GM21367 (cell line): ENCODE results near the gene LLGL1.

Experiments
- ATAC-seq: cut with Tn5 transposase; IDR thresholded peaks from one replicate; pipeline ENCODE4 v1.9.1; 2021; ENCODE audit not compliant: unreplicated experiment

LLGL1 gene

DNA sequence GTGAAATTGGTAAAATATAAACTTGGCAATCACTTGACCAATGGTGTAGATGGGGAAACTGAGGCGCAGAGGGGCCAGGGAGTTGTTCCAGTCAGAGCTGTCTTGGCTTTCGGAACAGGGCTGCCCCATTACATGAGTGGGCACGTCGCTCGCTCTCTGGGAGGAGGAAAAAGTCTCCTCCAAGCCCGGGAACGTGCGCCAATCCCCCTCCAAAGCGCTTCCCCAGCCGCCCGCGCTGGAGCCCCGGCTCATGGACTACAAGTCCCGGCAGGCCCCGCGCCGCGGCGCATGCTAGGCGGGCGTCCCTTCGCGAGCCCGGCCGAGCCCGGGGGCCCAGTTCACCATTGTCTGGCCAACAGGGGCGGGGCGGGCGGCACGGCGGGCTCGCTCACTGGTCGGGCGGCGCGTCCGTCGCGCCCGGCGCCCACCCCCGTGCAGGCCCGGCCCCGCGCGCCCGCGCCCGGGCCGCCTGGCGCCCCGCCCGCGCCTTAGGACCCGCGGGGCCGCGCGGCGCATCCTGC, at the start of gene LLGL1:
Gene LLGL1 (plus strand): TSS at position 515 of the 521 bp plus-strand sequence. CDS start 48 bp downstream, outside the sequence.
- peak; percentile 77 for ATAC-seq

DNA sequence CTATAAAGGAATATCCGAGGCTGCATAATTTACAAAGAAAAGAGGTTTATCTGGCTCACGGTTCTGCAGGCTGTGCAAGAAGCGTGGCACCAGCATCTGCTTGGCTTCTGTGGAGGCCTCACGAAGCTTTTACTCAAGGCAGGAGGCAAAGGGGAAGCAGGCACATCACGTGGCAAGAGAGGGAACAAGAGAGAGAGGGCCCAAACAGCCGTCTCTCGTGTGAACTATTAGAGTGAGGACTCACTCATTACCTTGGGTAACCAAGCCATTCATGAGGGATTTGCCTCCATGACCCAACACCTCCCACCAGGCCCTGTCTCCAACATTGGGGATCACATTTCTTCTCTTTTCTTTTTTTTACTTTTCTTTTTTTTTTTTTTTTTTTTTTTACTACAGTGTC, 49.3 kb upstream of the LLGL1 start:
- ATAC-seq: no peak

DNA sequence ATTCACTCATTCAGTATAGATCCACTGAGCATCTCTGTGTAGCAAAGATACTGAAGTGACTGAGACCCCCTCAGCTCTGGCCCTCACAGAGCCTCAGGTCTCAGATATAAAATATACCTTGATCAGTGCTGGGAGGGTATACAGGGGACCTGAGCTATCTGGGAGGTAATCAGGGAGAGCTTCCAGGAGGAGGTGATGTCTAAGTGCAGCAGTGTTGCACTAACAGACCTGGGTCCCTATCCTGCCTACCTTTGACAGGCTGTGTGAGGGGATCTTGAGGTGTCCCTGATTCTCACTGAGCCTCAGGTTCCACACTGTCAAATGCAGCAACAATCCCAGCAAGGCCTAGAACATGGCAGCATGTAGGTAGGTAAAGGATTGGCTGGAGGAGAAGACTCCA, 48.3 kb upstream of the LLGL1 start:
- no peak for ATAC-seq

DNA sequence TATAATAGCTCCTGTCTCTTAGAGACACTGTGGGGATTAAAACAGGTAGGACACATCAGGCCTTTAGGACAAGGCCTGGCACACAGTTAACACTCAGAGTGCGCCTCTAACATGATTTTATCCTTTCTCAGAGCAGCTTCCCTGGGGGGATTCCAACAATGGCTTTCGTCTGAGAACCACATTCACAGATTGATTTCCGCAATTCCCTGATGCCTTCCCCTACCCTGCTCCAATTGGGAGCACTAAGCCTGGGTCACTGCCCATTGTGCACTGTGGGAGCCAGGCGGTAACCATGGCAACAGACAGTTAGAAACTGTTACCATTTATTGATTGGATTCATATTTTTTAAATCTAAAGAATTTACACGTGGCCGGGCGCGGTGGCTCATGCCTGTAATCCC, 47.7 kb upstream of the LLGL1 start:
- ATAC-seq: no peak

DNA sequence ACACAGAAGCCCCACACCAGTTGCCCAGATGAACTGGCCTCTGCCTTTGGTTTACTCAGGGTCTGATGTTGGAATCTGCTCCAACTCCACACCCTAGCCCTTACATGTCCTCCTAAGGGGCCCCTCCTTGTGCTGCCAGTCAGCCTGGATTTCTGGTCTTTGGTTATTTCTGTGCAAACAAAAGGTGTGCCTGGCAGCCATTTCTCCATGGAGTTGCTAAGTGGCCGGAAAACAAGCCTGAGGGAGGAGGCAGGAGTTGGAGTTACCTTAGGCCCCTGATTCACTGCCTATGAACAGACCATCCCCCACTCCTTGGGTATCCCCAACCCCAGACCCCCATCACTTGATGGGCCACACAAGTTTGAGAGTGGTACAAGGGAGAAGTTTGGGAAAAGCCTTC, 46.2 kb upstream of the LLGL1 start:
- no peak for ATAC-seq

DNA sequence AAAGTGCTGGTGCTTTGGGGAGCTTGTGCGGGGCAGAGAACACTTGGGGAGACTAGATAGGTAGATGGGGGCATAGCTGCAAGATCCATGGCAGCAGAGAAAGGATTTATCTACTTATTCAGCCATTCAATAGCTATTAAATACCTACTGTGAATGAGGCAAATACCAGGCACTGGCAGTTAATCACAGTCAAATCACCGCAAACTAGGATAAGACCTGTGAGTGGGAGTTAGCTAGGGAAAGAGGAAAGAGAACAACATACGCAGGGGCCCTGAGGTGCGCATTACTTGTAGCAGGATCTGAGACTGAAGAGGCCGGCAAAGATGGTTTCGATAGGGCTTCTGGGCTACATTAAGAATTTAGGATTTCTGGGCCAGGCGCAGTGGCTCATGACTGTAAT, 45.6 kb upstream of the LLGL1 start:
- ATAC-seq: no peak

DNA sequence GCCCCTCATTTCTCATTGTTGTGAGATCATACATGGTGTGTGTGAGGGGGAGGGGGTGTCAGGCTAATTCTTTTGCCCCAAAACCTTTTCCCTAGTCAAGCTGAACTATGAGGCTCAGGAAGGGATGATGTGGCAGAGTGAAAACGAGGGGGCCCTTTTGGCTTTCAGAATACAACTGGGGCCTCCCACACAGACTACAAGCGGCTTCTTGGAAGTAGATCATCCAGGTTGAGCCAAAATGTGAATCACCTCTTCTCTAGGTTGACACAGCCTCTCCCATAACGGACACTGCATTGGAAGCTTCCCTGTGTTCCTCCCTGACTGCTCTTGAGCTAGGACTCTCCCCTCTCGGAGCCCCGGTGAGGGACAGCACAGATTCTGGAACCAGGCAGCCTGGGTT, 44.1 kb upstream of the LLGL1 start:
- no peak for ATAC-seq

DNA sequence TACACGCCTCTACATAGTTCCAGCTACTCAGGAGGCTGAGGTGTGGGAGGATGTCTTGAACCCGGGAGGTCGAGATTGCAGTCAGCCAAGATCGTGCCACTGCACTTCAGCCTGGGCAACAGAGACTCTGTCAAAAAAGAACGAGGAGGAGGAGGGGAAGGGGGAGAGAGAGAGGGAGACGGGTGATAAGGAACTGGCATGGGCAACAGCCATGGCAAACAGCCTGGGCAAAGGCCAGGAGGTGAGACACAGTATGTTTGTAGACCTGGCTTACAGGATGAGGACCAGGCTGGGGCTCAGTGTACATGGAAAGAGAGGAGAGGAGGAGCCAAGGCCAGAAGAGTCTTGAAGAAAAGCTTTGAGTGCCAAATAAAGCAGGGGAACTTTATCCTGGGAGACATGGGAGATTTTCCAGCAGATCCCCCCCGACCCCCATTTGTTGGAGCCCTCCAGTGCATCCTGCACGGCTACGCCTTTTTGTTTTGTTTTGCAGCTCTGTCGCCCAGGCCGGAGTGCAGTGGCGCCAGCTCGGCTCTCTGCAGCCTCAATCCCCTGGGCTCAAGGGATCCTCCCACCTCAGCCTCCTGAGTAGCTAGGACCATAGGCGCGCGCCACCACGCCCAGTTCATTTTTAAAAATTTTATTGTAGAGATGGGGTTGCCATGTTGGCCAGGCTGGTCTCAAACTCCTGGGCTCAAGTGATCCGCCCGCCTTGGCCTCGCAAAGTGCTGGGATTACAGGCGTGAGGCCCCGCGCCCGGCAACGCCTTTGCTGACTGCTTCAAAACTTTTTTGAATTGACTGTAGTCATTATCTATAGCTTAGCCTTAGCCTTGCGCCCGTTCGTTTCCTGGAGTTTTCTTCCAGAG, 43.1 kb upstream of the LLGL1 start:
- no peak for ATAC-seq

DNA sequence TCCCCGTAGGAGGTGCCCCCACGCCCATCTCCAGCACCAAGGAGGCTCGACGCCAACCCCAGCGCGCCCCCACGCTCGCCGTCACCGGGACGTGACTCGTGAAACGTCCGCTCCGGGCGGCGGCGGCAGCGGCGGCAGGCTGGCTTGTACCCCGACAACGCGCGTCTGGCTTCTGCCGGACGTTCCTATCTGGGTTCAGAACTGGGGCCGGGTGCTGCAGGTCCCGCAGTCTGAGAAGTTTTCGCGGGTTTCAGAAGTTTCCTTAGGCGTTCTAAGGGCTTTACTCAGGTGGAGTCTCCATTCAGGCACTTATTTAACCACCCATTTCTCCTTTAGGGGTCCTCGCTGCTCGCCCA, 42.5 kb upstream of the LLGL1 start:
- peak; percentile 15 for ATAC-seq

DNA sequence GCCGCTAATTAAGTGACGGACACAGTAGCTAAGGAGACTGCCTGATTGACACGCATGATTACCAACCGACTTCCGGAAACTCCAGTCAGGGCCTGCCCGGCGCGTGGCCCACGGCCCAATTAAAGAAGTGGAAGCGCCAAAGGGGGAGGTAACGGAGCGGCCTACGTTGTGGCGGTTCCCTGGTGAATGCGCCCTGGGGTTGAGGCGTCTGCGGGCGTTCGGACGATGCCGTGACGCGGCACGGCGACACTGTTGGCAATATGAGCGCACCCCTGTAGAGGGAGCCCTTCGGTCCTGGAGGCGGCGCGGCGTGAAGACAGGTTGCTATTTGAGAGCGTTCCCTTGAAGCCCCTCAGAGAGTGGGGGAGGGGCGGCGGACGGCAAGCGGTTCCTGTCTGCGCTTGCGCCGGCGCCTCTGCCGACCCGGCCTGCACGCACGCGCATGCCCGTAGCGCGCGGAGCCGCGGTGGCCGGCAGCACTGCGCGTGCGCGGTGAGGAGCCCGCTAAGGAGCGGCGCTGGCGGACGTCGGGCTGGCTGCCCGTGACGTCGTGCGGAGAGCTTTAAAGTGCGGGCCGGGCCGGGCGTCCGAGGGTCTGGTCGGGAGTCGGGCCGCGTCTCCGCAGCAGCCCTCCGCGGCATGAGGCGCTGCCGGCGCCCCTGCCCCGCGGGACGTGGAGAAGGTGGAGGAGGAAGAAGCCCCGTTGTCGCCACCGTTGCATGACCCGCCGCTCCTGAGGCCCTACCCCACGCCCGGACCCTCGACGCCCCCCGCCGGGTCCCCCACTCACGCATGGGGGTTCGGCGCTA, 41.9 kb upstream of the LLGL1 start, which contains the start of gene ALKBH5:
Gene ALKBH5 (plus strand): TSS at position 495 of the 809 bp plus-strand sequence. CDS start 416 bp downstream, outside the sequence.
- peak; percentile 70 for ATAC-seq

DNA sequence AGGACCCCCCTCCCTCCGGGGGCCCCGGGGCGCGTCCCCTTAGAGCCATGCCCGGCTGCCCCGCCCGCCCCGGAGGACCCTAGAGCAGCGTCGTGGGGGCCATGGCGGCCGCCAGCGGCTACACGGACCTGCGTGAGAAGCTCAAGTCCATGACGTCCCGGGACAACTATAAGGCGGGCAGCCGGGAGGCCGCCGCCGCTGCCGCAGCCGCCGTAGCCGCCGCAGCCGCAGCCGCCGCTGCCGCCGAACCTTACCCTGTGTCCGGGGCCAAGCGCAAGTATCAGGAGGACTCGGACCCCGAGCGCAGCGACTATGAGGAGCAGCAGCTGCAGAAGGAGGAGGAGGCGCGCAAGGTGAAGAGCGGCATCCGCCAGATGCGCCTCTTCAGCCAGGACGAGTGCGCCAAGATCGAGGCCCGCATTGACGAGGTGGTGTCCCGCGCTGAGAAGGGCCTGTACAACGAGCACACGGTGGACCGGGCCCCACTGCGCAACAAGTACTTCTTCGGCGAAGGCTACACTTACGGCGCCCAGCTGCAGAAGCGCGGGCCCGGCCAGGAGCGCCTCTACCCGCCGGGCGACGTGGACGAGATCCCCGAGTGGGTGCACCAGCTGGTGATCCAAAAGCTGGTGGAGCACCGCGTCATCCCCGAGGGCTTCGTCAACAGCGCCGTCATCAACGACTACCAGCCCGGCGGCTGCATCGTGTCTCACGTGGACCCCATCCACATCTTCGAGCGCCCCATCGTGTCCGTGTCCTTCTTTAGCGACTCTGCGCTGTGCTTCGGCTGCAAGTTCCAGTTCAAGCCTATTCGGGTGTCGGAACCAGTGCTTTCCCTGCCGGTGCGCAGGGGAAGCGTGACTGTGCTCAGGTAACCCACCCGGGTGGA, 41.0 kb upstream of the LLGL1 start:
- peak; percentile 11 for ATAC-seq

DNA sequence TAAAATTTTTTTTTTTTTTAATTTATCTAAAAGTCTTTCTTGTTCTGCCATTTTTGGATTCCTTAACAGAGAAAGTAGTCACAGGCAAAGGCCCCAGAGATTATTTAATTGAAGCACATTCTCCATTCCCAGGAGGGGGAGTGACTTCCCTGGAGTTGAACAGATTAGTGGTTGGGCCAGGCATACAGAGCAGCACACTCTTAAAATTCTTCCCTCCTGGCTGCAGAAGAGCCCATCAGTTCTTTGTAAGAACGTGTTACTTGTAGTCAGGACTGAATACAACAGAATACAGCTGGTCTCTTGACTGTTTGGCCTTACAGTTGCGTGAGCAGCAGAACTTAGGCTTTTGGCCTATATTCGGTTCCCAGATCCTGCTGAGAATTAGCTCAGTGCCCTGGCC, 40.0 kb upstream of the LLGL1 start:
- no peak for ATAC-seq

DNA sequence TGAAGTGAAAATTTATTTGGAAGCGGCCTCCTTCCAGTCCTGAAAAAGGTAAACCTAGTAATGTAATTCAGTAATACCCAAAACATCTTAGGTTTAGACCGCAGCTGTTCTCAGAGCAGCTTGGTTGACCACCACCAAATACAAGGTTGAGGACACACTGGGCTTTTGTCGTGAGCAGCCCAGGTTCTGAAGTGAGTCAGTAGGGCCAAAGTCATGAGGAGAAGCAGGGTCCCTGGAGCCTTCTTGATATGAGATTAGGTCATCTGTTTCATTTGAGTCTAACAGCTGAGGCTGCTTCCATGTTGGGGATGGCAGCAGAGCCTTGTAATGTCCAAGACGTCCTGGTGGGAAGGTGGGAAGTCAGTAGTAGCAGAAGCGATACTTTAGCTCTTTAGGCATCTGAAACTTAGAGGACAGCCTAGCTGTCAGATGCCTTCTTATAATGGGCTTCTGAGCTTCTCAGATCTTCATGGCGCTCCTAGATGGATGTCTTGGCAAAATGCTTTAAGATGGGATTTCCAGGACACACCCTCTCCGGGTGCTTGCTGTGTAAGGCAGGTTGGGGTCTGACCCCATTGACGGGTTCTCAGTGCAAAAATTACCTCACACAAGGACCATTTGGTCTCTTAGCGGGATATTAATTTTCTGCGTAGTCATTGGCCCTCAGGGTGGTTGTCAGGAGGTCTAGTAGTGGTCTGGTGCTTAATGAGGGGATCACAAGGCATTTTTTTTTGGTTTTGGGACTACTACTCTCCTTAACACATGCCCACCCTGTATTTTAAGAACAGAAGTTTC, 39.4 kb upstream of the LLGL1 start:
- no peak for ATAC-seq

DNA sequence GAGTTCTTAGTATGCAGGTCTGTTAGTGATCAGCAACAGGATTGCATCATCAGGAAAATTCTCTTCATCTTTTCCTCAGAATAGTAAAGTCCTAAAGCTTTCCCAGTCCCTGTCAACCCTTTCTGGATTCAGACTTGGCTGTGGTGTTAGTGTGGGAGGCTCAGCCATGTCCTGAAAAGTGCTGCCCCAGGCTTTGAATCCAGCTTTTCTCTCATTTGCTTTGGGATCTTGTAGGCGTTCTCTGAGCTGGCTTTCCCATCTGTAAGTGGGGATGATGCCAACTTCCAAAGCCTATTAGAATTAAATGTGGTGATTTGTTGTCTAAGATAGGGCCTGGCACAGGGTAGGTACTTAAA, 38.8 kb upstream of the LLGL1 start:
- ATAC-seq: no peak

DNA sequence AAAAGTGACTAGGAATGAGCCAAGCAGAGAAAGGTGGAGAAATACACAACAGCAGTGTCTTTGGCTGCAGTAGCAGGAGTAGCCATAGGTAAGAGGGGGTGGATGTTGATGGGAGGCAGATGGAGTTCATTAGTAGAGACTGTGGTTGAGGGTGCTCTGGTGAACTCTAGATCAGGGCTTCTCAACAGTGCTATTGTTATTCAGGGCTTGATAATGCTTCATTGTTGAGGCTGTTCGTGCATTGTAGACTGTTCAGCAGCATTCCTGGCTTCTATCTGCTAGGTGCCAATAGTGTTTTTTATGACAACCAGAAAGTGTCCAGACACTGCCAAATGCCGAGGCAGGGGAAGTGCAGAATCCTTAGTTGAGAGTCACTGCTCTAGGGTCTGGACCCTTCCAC, 38.2 kb upstream of the LLGL1 start:
- ATAC-seq: no peak

DNA sequence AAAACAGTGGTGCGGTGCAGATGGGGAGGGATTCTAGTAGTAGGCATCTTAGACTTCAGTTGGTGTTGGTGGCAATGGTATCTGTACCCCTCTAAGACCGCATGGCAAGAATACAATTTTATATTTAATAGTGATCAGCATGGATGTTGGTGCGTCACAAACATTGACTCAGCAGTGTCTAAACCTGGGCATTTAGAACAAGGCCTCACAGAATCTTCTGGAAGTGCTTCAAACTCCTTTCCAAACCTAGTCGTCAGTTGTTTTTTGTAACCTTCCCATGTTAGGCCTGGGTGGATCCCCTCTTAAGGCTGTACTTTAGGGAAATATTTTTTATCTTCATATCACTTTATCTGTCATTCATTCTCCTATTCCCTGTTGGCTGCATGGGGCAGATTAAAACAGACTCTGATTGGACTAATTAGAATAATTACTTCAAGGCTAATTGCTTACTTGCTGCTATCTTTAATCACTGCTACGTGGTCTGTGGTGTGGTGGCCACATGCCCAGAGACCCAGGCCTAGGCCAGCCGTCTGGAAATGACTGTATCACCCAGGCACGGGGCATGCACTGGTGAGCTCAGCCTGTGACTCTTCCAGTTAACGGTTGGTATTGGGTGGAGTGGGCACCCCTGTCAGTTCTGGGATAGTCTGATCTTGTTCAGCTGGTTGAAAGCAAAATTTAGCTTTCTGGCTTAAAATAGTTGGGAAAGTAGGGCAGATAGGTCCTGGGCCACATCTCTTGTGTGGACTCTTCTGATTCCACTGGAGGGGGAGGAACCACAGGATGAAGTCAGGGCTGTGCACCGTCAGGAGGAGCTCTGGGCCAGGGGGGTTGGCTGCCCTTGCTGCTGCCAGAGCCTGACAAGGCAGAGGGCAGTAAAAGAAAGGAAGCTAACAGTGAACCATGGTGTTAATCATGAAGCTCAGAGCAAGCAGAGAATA, 37.3 kb upstream of the LLGL1 start:
- no peak for ATAC-seq

DNA sequence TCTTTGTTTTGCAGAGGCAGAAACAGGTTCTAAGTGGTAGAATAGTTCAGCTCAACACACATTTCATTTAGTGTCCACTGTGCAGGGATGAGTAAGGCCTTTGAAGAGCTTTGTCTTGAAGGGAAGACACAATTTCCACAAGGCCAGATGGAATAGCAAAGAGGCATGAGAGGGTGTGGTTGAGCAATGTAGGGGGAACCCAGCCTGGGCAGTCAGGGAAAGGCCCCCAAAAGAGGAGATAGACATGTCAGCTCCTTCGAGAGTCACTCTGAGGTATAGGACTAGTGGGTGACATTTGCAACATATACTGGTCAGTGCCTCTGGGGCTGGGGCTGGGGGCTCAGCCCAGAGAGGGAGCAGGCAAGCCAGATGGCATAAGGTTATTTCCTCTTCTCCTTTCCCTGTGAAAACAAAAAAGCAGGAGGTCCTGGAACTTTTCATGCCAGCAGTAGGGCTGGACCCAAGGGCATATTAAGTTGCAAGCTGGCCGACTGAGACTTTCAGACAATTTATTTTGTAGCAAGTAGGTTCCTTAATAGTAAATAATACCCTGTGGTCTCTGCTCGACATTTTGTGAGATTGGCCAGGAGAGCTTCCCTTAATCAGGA, 34.7 kb upstream of the LLGL1 start:
- ATAC-seq: no peak

DNA sequence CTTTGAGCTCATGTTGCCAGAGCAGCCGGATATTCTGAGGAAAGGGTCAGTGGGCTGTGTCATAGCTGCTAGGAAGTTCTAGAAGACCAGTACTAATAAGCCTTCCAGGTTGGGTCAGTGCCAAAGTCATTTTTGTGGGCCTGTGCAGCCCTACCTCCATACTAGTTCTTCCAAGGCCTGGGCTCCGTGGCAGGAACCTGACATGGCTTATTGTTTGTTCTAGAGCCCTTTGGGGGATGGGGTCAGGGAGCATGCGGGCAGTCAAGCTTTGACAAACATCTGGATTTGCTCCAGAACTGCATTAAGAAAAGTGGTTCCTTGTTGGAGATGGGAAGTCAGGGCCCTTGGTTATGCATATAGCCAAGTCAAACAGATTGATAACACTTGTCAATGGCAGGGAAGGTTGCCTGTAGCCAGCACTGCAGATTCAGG, 34.2 kb upstream of the LLGL1 start:
- no peak for ATAC-seq

DNA sequence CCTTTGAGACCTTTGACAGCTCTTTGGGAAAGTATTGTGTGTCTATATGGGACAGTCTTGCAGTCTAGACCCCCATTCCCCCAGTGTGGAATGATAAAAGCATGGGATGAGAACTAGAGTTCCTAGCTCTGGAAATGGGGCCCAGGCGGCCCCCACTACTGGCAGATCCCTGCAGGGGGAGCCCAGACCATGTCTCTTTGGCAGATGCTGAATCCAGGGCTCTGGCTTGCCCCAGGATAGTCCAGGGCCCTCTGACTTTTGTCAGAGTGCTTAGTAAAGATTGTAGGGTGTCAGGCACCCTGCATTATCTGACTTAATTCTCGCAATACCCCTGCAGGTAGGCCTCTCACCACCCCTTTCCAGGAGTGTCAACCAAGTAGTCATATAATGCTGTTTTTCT, 33.5 kb upstream of the LLGL1 start:
- no peak for ATAC-seq
